NB4 (cell line): Measurements from ENCODE around the gene MRPL51.
"Not testable (repeated sequence)": the region's sequence is repeated elsewhere in the genome, so short reads cannot be mapped to it uniquely, and the experiment has no call there.

Source experiments
- DNase-seq: peaks from one replicate; pipeline ENCODE4 v3.0.0; 2010; ENCODE audit warnings: low read depth
- H3K4me3 ChIP-seq: one replicate; pipeline ENCODE4 v1.5.1; 2011; ENCODE audit warnings: mild to moderate bottlenecking, low read depth, low read length, moderate library complexity
- MYC ChIP-seq: IDR thresholded peaks from 2 replicates; pipeline ENCODE4 v1.6.1; 2011; ENCODE audit warnings: low read depth, low read length
- POLR2A ChIP-seq: IDR thresholded peaks from 2 replicates; pipeline ENCODE4 v1.6.1; 2011; ENCODE audit warnings: mild to moderate bottlenecking; ENCODE audit not compliant: insufficient read length; ENCODE audit errors: extremely low read depth
- TF ChIP-seq, protein P1 (sequence below): IDR thresholded peaks from one replicate; pipeline ENCODE4 v1.5.1; 2012; ENCODE audit warnings: low read depth, low read length
- TF ChIP-seq, protein P2 (sequence below): IDR thresholded peaks from 2 replicates; pipeline ENCODE4 v1.6.1; 2011; ENCODE audit warnings: low read depth, low read length

The MRPL51 gene

DNA sequence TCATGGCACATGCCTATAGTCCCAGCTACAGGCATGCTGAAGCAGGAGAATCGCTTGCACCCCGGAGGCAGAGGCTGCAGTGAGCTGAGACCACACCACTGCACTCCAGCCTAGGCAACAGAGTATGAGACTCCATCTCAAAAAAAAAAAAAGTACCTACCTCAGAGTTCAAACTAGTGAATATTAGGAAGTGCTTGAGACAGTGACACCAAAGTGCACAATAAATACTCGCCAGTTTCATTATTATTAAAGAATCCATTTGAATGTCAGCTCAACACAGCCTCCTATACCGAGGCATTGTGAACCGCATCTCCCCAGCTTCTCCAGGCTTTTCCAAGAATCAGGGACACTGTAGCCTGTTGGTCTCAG is 46.2 kb upstream of the MRPL51 start:
- DNase-seq, result peak; percentile 47
- TF ChIP-seq, protein P1, sequence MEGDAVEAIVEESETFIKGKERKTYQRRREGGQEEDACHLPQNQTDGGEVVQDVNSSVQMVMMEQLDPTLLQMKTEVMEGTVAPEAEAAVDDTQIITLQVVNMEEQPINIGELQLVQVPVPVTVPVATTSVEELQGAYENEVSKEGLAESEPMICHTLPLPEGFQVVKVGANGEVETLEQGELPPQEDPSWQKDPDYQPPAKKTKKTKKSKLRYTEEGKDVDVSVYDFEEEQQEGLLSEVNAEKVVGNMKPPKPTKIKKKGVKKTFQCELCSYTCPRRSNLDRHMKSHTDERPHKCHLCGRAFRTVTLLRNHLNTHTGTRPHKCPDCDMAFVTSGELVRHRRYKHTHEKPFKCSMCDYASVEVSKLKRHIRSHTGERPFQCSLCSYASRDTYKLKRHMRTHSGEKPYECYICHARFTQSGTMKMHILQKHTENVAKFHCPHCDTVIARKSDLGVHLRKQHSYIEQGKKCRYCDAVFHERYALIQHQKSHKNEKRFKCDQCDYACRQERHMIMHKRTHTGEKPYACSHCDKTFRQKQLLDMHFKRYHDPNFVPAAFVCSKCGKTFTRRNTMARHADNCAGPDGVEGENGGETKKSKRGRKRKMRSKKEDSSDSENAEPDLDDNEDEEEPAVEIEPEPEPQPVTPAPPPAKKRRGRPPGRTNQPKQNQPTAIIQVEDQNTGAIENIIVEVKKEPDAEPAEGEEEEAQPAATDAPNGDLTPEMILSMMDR, result no peak
- TF ChIP-seq MYC (no peak), POLR2A (no peak)
- TF ChIP-seq, protein P2, sequence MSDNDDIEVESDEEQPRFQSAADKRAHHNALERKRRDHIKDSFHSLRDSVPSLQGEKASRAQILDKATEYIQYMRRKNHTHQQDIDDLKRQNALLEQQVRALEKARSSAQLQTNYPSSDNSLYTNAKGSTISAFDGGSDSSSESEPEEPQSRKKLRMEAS, result no peak
- no peak overlapping the region for H3K4me3 ChIP-seq

DNA sequence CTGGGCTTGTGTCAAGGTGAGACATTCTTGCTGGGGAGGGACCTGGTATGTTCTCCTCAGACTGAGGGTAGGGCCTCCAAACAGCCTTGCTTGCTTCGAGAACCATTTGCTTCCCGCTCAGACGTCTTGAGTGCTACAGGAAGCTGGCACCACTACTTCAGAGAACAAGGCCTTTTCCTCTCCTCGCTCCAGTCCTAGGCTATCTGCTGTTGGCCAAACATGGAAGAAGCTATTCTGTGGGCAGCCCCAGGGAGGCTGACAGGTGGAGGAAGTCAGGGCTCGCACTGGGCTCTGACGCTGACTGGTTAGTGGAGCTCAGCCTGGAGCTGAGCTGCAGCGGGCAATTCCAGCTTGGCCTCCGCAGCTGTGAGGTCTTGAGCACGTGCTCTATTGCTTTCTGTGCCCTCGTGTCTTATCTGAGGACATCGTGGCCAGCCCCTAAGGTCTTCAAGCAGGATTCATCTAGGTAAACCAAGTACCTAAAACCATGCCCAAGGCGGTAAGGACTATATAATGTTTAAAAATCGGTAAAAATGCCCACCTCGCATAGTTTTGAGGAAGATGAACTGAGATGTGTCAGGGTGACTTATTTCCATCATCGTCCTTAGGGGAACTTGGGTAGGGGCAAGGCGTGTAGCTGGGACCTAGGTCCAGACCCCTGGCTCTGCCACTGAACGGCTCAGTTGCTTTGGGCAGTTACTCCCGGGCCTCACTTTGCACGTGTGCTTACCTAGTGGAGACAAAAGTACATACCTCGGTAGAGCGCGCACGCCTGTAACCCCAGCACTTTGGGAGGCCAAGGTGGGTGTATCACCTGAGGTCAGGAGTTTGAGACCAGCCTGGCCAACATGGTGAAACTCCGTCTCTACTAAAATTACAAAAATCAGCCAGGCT is 45.6 kb upstream of the MRPL51 start:
- no peak overlapping the region for H3K4me3 ChIP-seq
- TF ChIP-seq, protein P1, result no peak
- peak; percentile 75 for TF ChIP-seq MYC
- TF ChIP-seq, protein P2, result peak; percentile 90
- peak; percentile 40 for TF ChIP-seq POLR2A
- DNase-seq, result peak; percentile 73

- not testable (repeated sequence) for H3K4me3 ChIP-seq
- TF ChIP-seq, protein P1, result peak; percentile 53
- DNase-seq, result peak; percentile 88
Measured at GRCh38 chr12:6537580-6538419, 44.7 kb upstream of the MRPL51 start.

GRCh38 chr12:6536894-6537579 is 44.0 kb upstream of the MRPL51 start:
- H3K4me3 ChIP-seq, result peak overlapping the region; percentile 95
- TF ChIP-seq POLR2A (peak; percentile 15), MYC (no peak)
- TF ChIP-seq, protein P2, result no peak
- TF ChIP-seq, protein P1, result no peak
- DNase-seq, result peak; percentile 47

- TF ChIP-seq POLR2A, result peak; percentile 6
- TF ChIP-seq, protein P2, result no peak
- peak; percentile 19 for DNase-seq
Measured at GRCh38 chr12:6535960-6536847, 43.1 kb upstream of the MRPL51 start.

More at GRCh38 chr12:6535960-6536847, 43.1 kb upstream of the MRPL51 start:
- peak overlapping the region; percentile 95 for H3K4me3 ChIP-seq
